Chondrocyte (in vitro differentiated cells): Measurements from ENCODE around the gene HORMAD2. TPM values are rescaled to one million over a fixed set of nuclear protein-coding genes. Genes with fewer than 3 reads are reported as not detected.

Source experiments
- DNase-seq: peaks from one replicate; pipeline ENCODE4 v3.0.0; 2021; ENCODE audit warnings: mixed read lengths, low spot score
- H3K27ac Mint-ChIP-seq: one replicate; pipeline ENCODE4 v1.8.0; 2021; ENCODE audit warnings: mild to moderate bottlenecking, moderate library complexity, mixed read lengths; ENCODE audit not compliant: unreplicated experiment
- H3K27me3 Mint-ChIP-seq: 2 replicates; pipeline ENCODE4 v1.8.0; 2021; ENCODE audit warnings: low read depth, mixed read lengths
- H3K36me3 Mint-ChIP-seq: 2 replicates; pipeline ENCODE4 v1.8.0; 2021; ENCODE audit warnings: low read depth, mixed read lengths
- H3K4me1 Mint-ChIP-seq: 2 replicates; pipeline ENCODE4 v1.8.0; 2021; ENCODE audit warnings: low read depth, mild to moderate bottlenecking, mixed read lengths
- H3K4me3 Mint-ChIP-seq: one replicate; pipeline ENCODE4 v1.8.0; 2021; ENCODE audit warnings: mild to moderate bottlenecking, moderate library complexity, mixed read lengths; ENCODE audit not compliant: unreplicated experiment
- H3K9me3 Mint-ChIP-seq: 2 replicates; pipeline ENCODE4 v1.8.0; 2021; ENCODE audit warnings: low read depth, mixed read lengths
- CTCF ChIP-seq: fragments of 200-600 bp; sonication (generic); IDR thresholded peaks from 2 replicates; pipeline ENCODE4 v1.5.0; 2021; ENCODE audit warnings: antibody characterized with exemption, mild to moderate bottlenecking, moderate library complexity
- total RNA-seq: library from RNA; stranded (reverse); gene quantifications from 3 replicates; pipeline ENCODE4 v1.2.1, GENCODE V29; 2021

Gene HORMAD2
- total RNA-seq, 1 donor from 2014 or later: not detected

GRCh38 chr22:30170129-30170528 lies 89.9 kb downstream of the HORMAD2 start:
- H3K4me1 Mint-ChIP-seq: peaks cover 7% of the 10 kb centered on the region
- H3K27me3 Mint-ChIP-seq: no peaks in the 10 kb centered on the region
- no peak overlapping the region for H3K27ac Mint-ChIP-seq
- H3K36me3 Mint-ChIP-seq: no peaks in the 10 kb centered on the region
- no peak overlapping the region for H3K4me3 Mint-ChIP-seq
- no peak for DNase-seq
- no peaks in the 10 kb centered on the region for H3K9me3 Mint-ChIP-seq
- TF ChIP-seq CTCF: no peak

GRCh38 chr22:30171008-30171407 lies 90.7 kb downstream of the HORMAD2 start:
- H3K4me1 Mint-ChIP-seq: peaks cover 7% of the 10 kb centered on the region
- H3K27me3 Mint-ChIP-seq: no peaks in the 10 kb centered on the region
- no peak overlapping the region for H3K4me3 Mint-ChIP-seq
- no peaks in the 10 kb centered on the region for H3K9me3 Mint-ChIP-seq
- no peak overlapping the region for H3K27ac Mint-ChIP-seq
- H3K36me3 Mint-ChIP-seq: no peaks in the 10 kb centered on the region
- TF ChIP-seq CTCF: no peak
- DNase-seq: no peak

- H3K27ac Mint-ChIP-seq: no peak overlapping the region
- no peak overlapping the region for H3K4me3 Mint-ChIP-seq
- TF ChIP-seq CTCF: no peak
- H3K36me3 Mint-ChIP-seq: no peaks in the 10 kb centered on the region
- no peak for DNase-seq
- H3K9me3 Mint-ChIP-seq: no peaks in the 10 kb centered on the region
- H3K4me1 Mint-ChIP-seq: no peaks in the 10 kb centered on the region
- no peaks in the 10 kb centered on the region for H3K27me3 Mint-ChIP-seq
Observed at GRCh38 chr22:30175690-30176288, 95.5 kb downstream of the HORMAD2 start.

GRCh38 chr22:30176431-30176830 lies 96.2 kb downstream of the HORMAD2 start:
- H3K27me3 Mint-ChIP-seq: no peaks in the 10 kb centered on the region
- H3K4me3 Mint-ChIP-seq: no peak overlapping the region
- no peak for TF ChIP-seq CTCF
- H3K4me1 Mint-ChIP-seq: no peaks in the 10 kb centered on the region
- H3K27ac Mint-ChIP-seq: no peak overlapping the region
- no peaks in the 10 kb centered on the region for H3K9me3 Mint-ChIP-seq
- H3K36me3 Mint-ChIP-seq: no peaks in the 10 kb centered on the region
- no peak for DNase-seq

- Mint-ChIP-seq H3K27me3 (no peaks in the 10 kb centered on the region), H3K4me1 (peaks cover 7% of the 10 kb centered on the region), H3K4me3 (no peak overlapping the region), H3K9me3 (no peaks in the 10 kb centered on the region), H3K27ac (peak overlapping the region; percentile 33), H3K36me3 (no peaks in the 10 kb centered on the region)
- peak; percentile 46 for TF ChIP-seq CTCF
- DNase-seq: no peak
Observed at GRCh38 chr22:30178181-30179126, 98.2 kb downstream of the HORMAD2 start.
